WERI-Rb-1 (cell line): ENCODE results near the gene RUFY2.

Source experiments
- DNase-seq: peaks from one replicate; pipeline ENCODE4 v3.0.0-alpha.2; 2020
- H3K27ac ChIP-seq: fragments of 250-450 bp; sonication (Bioruptor Pico); 2 replicates; pipeline ENCODE4 v1.5.1; 2020; ENCODE audit warnings: mild to moderate bottlenecking, moderate library complexity
- H3K27me3 ChIP-seq: fragments of 250-450 bp; sonication (Bioruptor Pico); 2 replicates; pipeline ENCODE4 v1.5.1; 2021; ENCODE audit warnings: mild to moderate bottlenecking, low read depth, moderate library complexity; ENCODE audit not compliant: insufficient read depth, severe bottlenecking
- H3K36me3 ChIP-seq: fragments of 250-450 bp; sonication (Bioruptor Pico); 2 replicates; pipeline ENCODE4 v1.5.1; 2020; ENCODE audit warnings: mild to moderate bottlenecking, moderate library complexity
- H3K4me3 ChIP-seq: 2 replicates; pipeline ENCODE4 v1.5.1; 2011; ENCODE audit warnings: low read depth, mild to moderate bottlenecking, control low read depth, low read length
- H3K9me3 ChIP-seq: fragments of 250-450 bp; sonication (Bioruptor Pico); 2 replicates; pipeline ENCODE4 v1.5.1; 2021; ENCODE audit warnings: mild to moderate bottlenecking, moderate library complexity; ENCODE audit not compliant: severe bottlenecking
- TF ChIP-seq, protein P1 (sequence below): IDR thresholded peaks from 2 replicates; pipeline ENCODE4 v1.5.1; 2011; ENCODE audit warnings: low read depth, mild to moderate bottlenecking, control low read depth, inconsistent platforms, low read length

The RUFY2 gene

DNA sequence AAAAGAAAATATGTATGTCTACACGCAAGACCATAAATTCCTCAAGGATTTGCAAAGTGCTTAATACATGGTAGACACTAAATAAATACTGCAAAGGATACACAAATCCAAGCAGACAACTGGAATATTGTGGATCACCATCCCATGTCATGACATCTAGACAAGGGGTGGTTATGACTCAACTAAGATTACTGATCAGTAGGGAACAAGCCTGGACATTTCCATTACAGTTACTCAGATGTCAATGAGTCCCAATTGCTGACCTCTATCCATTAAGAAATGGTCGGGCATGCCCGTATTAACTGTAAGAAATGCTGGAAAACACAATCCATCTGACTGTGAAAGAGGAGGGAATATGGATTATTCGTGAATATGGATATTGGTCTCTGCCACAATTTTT lies 27.6 kb upstream of the RUFY2 start:
- H3K9me3 ChIP-seq: no peaks in the 10 kb centered on the region
- no peak for DNase-seq
- no peak overlapping the region for H3K27ac ChIP-seq
- H3K36me3 ChIP-seq: peaks cover 80% of the 10 kb centered on the region
- TF ChIP-seq, protein P1, sequence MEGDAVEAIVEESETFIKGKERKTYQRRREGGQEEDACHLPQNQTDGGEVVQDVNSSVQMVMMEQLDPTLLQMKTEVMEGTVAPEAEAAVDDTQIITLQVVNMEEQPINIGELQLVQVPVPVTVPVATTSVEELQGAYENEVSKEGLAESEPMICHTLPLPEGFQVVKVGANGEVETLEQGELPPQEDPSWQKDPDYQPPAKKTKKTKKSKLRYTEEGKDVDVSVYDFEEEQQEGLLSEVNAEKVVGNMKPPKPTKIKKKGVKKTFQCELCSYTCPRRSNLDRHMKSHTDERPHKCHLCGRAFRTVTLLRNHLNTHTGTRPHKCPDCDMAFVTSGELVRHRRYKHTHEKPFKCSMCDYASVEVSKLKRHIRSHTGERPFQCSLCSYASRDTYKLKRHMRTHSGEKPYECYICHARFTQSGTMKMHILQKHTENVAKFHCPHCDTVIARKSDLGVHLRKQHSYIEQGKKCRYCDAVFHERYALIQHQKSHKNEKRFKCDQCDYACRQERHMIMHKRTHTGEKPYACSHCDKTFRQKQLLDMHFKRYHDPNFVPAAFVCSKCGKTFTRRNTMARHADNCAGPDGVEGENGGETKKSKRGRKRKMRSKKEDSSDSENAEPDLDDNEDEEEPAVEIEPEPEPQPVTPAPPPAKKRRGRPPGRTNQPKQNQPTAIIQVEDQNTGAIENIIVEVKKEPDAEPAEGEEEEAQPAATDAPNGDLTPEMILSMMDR: no peak
- no peak overlapping the region for H3K4me3 ChIP-seq
- no peaks in the 10 kb centered on the region for H3K27me3 ChIP-seq

DNA sequence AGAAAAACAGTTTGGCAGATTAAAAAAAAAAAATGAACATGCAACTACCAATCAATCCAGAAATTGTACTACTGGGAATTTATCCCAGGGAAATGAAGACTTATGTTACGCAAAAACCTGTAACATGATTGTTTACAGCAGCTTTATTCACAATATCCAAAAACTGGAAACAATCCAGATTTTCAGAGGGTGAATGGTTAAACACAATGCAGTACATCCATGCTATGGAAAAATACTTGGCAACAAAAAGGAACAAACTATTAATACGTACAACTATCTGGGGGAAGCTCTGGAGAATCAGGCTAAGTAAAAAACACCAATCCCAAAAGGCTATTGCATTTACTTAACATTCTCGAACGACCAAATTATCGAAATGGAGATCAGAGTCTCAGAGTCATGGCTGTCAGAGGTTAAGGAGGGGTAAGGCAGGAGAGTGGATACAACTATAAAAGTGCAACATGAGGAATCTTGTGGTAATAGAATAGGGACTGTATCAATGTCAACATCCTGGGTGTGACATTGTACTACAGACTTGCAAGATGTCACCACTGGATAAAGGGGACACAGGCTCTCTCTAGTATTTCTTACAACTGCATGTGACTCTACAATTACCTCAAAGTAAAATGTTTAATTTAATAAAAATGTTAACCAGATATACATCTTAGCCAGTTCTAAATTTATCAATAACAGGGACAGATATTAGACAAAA lies 21.5 kb upstream of the RUFY2 start:
- no peak overlapping the region for H3K4me3 ChIP-seq
- peaks cover 62% of the 10 kb centered on the region for H3K36me3 ChIP-seq
- no peak for DNase-seq
- TF ChIP-seq, protein P1: no peak
- H3K27ac ChIP-seq: no peak overlapping the region
- H3K27me3 ChIP-seq: no peaks in the 10 kb centered on the region
- no peaks in the 10 kb centered on the region for H3K9me3 ChIP-seq

DNA sequence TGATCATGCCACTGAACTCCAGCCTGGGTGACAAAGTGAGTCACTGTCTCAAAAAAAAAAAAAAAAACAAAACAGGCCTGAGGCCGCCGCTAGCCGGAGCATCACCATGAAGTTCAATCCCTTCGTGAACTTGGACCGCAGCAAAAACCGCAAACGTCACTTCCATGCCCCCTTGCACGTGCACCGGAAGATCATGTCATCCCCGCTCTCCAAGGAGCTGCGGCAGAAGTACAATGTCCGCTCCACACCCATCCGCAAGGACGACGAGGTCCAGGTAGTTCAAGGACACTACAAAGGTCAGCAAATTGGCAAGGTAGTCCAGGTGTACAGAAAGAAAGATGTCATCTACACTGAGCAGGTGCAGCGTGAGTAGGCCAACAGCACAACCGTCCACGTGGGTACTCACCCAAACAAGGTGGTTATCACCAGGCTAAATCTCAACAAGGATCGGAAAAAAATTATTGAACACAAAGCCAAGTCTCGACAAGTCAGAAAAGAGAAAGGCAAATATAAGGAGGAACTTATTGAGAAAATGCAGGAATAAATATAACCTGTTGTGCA lies 17.5 kb upstream of the RUFY2 start:
- Histone ChIP-seq H3K9me3 (no peaks in the 10 kb centered on the region), H3K36me3 (peaks cover 68% of the 10 kb centered on the region), H3K27me3 (no peaks in the 10 kb centered on the region), H3K27ac (no peak overlapping the region), H3K4me3 (no peak overlapping the region)
- TF ChIP-seq, protein P1: no peak
- DNase-seq: no peak

DNA sequence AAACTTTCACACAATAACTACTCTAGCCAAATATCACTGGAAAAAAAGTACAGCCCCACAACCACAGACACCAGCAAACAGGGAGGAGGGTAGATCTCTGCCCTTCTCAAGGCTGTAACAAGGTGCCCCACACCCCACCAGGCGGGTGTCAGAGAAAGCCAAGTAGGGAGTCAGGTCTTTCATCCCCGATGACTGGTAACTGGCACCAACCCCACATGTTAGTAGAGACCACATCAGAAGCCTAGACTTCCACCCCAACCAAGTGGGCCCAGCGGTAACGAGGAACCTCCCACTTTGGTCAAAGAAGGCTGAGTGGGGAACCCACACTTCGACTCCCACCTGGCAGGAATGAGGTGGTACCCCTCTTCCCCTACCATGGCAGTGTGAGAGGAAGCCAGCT lies 16.4 kb upstream of the RUFY2 start:
- Histone ChIP-seq H3K4me3 (no peak overlapping the region), H3K36me3 (peaks cover 70% of the 10 kb centered on the region), H3K27me3 (no peaks in the 10 kb centered on the region), H3K27ac (no peak overlapping the region), H3K9me3 (no peaks in the 10 kb centered on the region)
- DNase-seq: no peak
- TF ChIP-seq, protein P1: no peak

DNA sequence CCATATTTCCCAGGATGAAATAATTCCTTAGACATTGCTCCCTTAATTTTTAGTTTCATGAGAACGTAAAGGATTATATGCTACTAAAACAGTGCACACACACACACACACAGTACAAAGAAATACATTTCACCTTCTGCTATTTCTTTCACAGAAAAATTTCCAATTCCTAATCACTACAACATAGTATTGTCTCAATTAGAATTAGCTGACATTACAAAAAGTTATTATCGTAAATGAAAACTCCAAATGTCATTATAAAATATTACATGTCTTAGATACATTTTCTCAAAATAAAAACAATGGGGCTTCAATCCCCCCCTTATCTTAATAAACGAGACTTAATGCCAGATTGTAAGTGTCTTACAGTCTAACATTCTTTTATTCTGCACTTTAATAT lies 12.3 kb upstream of the RUFY2 start:
- Histone ChIP-seq H3K27ac (no peak overlapping the region), H3K36me3 (peaks cover 86% of the 10 kb centered on the region), H3K9me3 (no peaks in the 10 kb centered on the region), H3K4me3 (no peak overlapping the region), H3K27me3 (no peaks in the 10 kb centered on the region)
- no peak for DNase-seq
- TF ChIP-seq, protein P1: no peak
